Stimulated activated CD8-positive, alpha-beta memory T cell treated with anti-CD3 and anti-CD28 coated beads, Interleukin-12 subunit alpha, Interleukin-12 subunit beta, amount 100 ng/mL, for 4 hours (primary cell): ENCODE results near the gene PUM1.

Experiments
- DNase-seq: peaks from one replicate; pipeline ENCODE4 v3.0.0-alpha.2; 2020; ENCODE audit warnings: low read depth

Gene PUM1

GRCh38 chr1:30906631-30907441 lies 158.7 kb downstream of the PUM1 start:
- no peak for DNase-seq

GRCh38 chr1:30905916-30906620 lies 159.4 kb downstream of the PUM1 start:
- DNase-seq: no peak

- no peak for DNase-seq
These were observed 160.1 kb downstream of the PUM1 start for GRCh38 chr1:30905403-30905802.

- no peak for DNase-seq
These were observed 160.6 kb downstream of the PUM1 start for GRCh38 chr1:30904962-30905335.

- no peak for DNase-seq
These were observed 161.1 kb downstream of the PUM1 start for GRCh38 chr1:30904191-30904961.

GRCh38 chr1:30903343-30904034 lies 162.0 kb downstream of the PUM1 start:
- no peak for DNase-seq

GRCh38 chr1:30902593-30903290 lies 162.8 kb downstream of the PUM1 start:
- no peak for DNase-seq

GRCh38 chr1:30901798-30902581 lies 163.5 kb downstream of the PUM1 start:
- DNase-seq: no peak

- DNase-seq: no peak
These were observed 164.5 kb downstream of the PUM1 start for GRCh38 chr1:30900931-30901560.

- no peak for DNase-seq
These were observed 165.0 kb downstream of the PUM1 start for GRCh38 chr1:30900486-30900885.

- no peak for DNase-seq
These were observed 165.7 kb downstream of the PUM1 start for GRCh38 chr1:30899577-30900389.

- DNase-seq: no peak
These were observed 167.3 kb downstream of the PUM1 start for GRCh38 chr1:30898031-30898815.

- no peak for DNase-seq
These were observed 168.6 kb downstream of the PUM1 start for GRCh38 chr1:30896905-30897304.

- no peak for DNase-seq
These were observed 169.4 kb downstream of the PUM1 start for GRCh38 chr1:30895944-30896660.

- no peak for DNase-seq
These were observed 170.1 kb downstream of the PUM1 start for GRCh38 chr1:30895382-30895943.

GRCh38 chr1:30894508-30894973 lies 171.0 kb downstream of the PUM1 start:
- no peak for DNase-seq

- DNase-seq: no peak
These were observed 171.6 kb downstream of the PUM1 start for GRCh38 chr1:30893776-30894507.
